Kidney (tissue), 14 donors: Measurements from ENCODE around the gene GLCE. TPM values are rescaled to one million over a fixed set of nuclear protein-coding genes. Genes with fewer than 3 reads are reported as not detected.

Source experiments
- DNase-seq, 5 donors: peaks; one replicate each; pipeline ENCODE4 v3.0.0-alpha.2; 2013 to 2020
- FAIRE-seq: peaks from 2 replicates; lab custom pipeline; 2012; peaks lifted over from hg19 to GRCh38; lab: Jason Lieb, UNC
- H3K27ac ChIP-seq, 2 donors: one replicate each; pipeline ENCODE4 v1.7.0; 2013; ENCODE audit warnings: low read depth in 2 of 2, low read length in 2 of 2, inconsistent platforms in 1 of 2
- H3K27me3 ChIP-seq: one replicate; pipeline ENCODE4 v1.7.1; 2013; ENCODE audit warnings: low read length, inconsistent platforms; ENCODE audit not compliant: control insufficient read depth, insufficient read depth
- H3K36me3 ChIP-seq, 3 donors: one replicate each; pipeline versions ENCODE4 v1.7.0 to v1.7.1; 2013; ENCODE audit warnings: low read length in 3 of 3, control low read depth in 1 of 3, inconsistent platforms in 1 of 3; ENCODE audit not compliant: insufficient read depth in 3 of 3, control insufficient read depth in 2 of 3
- H3K4me1 ChIP-seq, 3 donors: one replicate each; pipeline versions ENCODE4 v1.7.0 to v1.7.1; 2013; ENCODE audit warnings: low read length in 3 of 3, inconsistent platforms in 1 of 3, low read depth in 1 of 3; ENCODE audit not compliant: control insufficient read depth in 2 of 3, insufficient read depth in 2 of 3
- H3K4me3 ChIP-seq, 3 donors: one replicate each; pipeline versions ENCODE4 v1.7.0 to v1.8.1; 2013; ENCODE audit warnings: low read length in 3 of 3, control low read depth in 1 of 3, inconsistent platforms in 1 of 3
- H3K9ac ChIP-seq, 3 donors: one replicate each; pipeline versions ENCODE4 v1.7.0 to v1.7.1; 2013; ENCODE audit warnings: low read length in 3 of 3, control low read depth in 1 of 3, inconsistent platforms in 1 of 3
- H3K9me3 ChIP-seq, 3 donors: one replicate each; pipeline versions ENCODE4 v1.7.0 to v1.7.1; 2013; ENCODE audit warnings: low read length in 3 of 3, control low read depth in 1 of 3, inconsistent platforms in 1 of 3; ENCODE audit not compliant: control insufficient read depth in 2 of 3, insufficient read depth in 1 of 3
- CTCF ChIP-seq: IDR thresholded peaks from 3 replicates; pipeline ENCODE4 v1.5.1; 2012; ENCODE audit warnings: mild to moderate bottlenecking, moderate library complexity, borderline replicate concordance; ENCODE audit not compliant: insufficient read depth; ENCODE audit errors: extremely low read depth
- intact Hi-C: fragments of 100-400 bp; cut with DNase I; formaldehyde crosslinking; loops from one replicate; pipeline ENCODE4 v1.11.1; 2022
- polyA plus RNA-seq: library from polyadenylated mRNA; stranded (reverse); fragments of 350-450 nt; fragmentation: Illumina TruSeq; extraction: RNeasy Lipid Tissue Mini Kit (QIAGEN cat#74804); gene quantifications from one replicate; pipeline ENCODE4 v1.2.3, GENCODE V29; 2014; ENCODE audit warnings: low read depth, low replicate concordance; ENCODE audit not compliant: insufficient read depth
- total RNA-seq: library from RNA; stranded (reverse); fragmentation: NEBNext Ultra II Directional; extraction: Animal tissue kit (Norgen Biotek cat#: 25700); gene quantifications from one replicate; pipeline ENCODE4 v1.2.1, GENCODE V29; 2021
- donor health status: control.
- donor health status: control.
- donor health status: control.
- donor health status: control.
- donor health status: control.
- donor health status: DM: yes; HTN: yes; CAD: no.
- donor health status: Normal renal cell carcinoma (clear cell type).

The GLCE gene
- total and polyA plus RNA-seq, 2 donors from 2014 or later, result 14.9 to 18.0 TPM

GRCh38 chr15:69115031-69115430 is 45.4 kb upstream of the GLCE start:
- DNase-seq, result no peak
- Histone ChIP-seq H3K27me3 (no peaks in the 10 kb centered on the region), H3K4me3 (no peak overlapping the region), H3K9ac (no peak overlapping the region), H3K4me1 (no peaks in the 10 kb centered on the region), H3K27ac (no peak overlapping the region), H3K36me3 (no peaks in the 10 kb centered on the region), H3K9me3 (no peaks in the 10 kb centered on the region)
- TF ChIP-seq CTCF, result no peak
- no peak for FAIRE-seq
- intact Hi-C loops, result no loop called here

GRCh38 chr15:69116391-69116790 is 44.0 kb upstream of the GLCE start:
- Histone ChIP-seq H3K9me3 (no peaks in the 10 kb centered on the region), H3K4me1 (no peaks in the 10 kb centered on the region), H3K4me3 (no peak overlapping the region), H3K36me3 (no peaks in the 10 kb centered on the region), H3K27me3 (no peaks in the 10 kb centered on the region), H3K9ac (no peak overlapping the region), H3K27ac (no peak overlapping the region)
- DNase-seq, result no peak
- FAIRE-seq, result no peak
- TF ChIP-seq CTCF, result no peak
- intact Hi-C loops, result no loop called here

- peak in 3 of 5 donors; percentile 51 to 60 (median 54) for DNase-seq
- no peak for TF ChIP-seq CTCF
Measured at GRCh38 chr15:69117431-69117871, 43.0 kb upstream of the GLCE start.

GRCh38 chr15:69118089-69118488 is 42.3 kb upstream of the GLCE start:
- Histone ChIP-seq H3K9ac (no peak overlapping the region), H3K4me1 (no peaks in the 10 kb centered on the region), H3K36me3 (no peaks in the 10 kb centered on the region), H3K4me3 (no peak overlapping the region), H3K27me3 (no peaks in the 10 kb centered on the region), H3K9me3 (no peaks in the 10 kb centered on the region), H3K27ac (no peak overlapping the region)
- TF ChIP-seq CTCF, result no peak
- intact Hi-C loops, result no loop called here
- DNase-seq, result peak in 1 of 5 donors; percentile 37
- no peak for FAIRE-seq

More at GRCh38 chr15:69117431-69117871, 43.0 kb upstream of the GLCE start:
- no peaks in the 10 kb centered on the region for H3K9me3 ChIP-seq
- no peaks in the 10 kb centered on the region for H3K4me1 ChIP-seq
- no peak overlapping the region for H3K9ac ChIP-seq
- no peak overlapping the region for H3K27ac ChIP-seq
- intact Hi-C loops, result no loop called here
- FAIRE-seq, result no peak
- H3K36me3 ChIP-seq, result no peaks in the 10 kb centered on the region
- H3K27me3 ChIP-seq, result no peaks in the 10 kb centered on the region
- no peak overlapping the region for H3K4me3 ChIP-seq
